H9 (cell line): ENCODE data around the gene TRERF1. TPM values are rescaled to one million over a fixed set of nuclear protein-coding genes. Genes with fewer than 3 reads are reported as not detected.

Experiments used
- DNase-seq: peaks from one replicate; pipeline ENCODE4 v3.0.0-alpha.2; 2017
- H2AFZ ChIP-seq: one replicate; pipeline ENCODE4 v1.6.1; 2013; ENCODE audit warnings: mild to moderate bottlenecking, low read length, control low read depth, moderate library complexity
- H2AK5ac ChIP-seq: 2 replicates; pipeline ENCODE4 v1.6.1; 2013; ENCODE audit warnings: low read length, control low read depth, mixed read lengths; ENCODE audit not compliant: insufficient read length
- H2BK120ac ChIP-seq: one replicate; pipeline ENCODE4 v1.6.1; 2013; ENCODE audit warnings: low read depth, mild to moderate bottlenecking, low read length, control low read depth, inconsistent platforms; ENCODE audit not compliant: poor library complexity, severe bottlenecking
- H2BK12ac ChIP-seq: 2 replicates; pipeline ENCODE4 v1.6.1; 2013; ENCODE audit warnings: low read length, control low read depth, mixed read lengths, low read depth; ENCODE audit not compliant: insufficient read length
- H2BK15ac ChIP-seq: 2 replicates; pipeline ENCODE4 v1.6.1; 2013; ENCODE audit warnings: low read depth, low read length, control low read depth
- H2BK20ac ChIP-seq: one replicate; pipeline ENCODE4 v1.6.1; 2013; ENCODE audit warnings: low read depth, mild to moderate bottlenecking, low read length, control low read depth, inconsistent platforms; ENCODE audit not compliant: poor library complexity, severe bottlenecking
- H2BK5ac ChIP-seq: 2 replicates; pipeline ENCODE4 v1.6.1; 2013; ENCODE audit warnings: low read length, control low read depth, mixed read lengths; ENCODE audit not compliant: insufficient read length
- H3K14ac ChIP-seq: 2 replicates; pipeline ENCODE4 v1.6.1; 2013; ENCODE audit warnings: low read length, control low read depth; ENCODE audit not compliant: insufficient read depth
- H3K18ac ChIP-seq: 2 replicates; pipeline ENCODE4 v1.6.1; 2013; ENCODE audit warnings: low read depth, mild to moderate bottlenecking, mixed read lengths, low read length, control low read depth; ENCODE audit not compliant: insufficient read length
- H3K23ac ChIP-seq: 2 replicates; pipeline ENCODE4 v1.6.1; 2013; ENCODE audit warnings: low read length, control low read depth, mixed read lengths, low read depth; ENCODE audit not compliant: insufficient read length
- H3K23me2 ChIP-seq: 2 replicates; pipeline ENCODE4 v1.6.1; 2013; ENCODE audit warnings: low read depth, mild to moderate bottlenecking, mixed read lengths, low read length, control low read depth; ENCODE audit not compliant: insufficient read length, poor library complexity, severe bottlenecking
- H3K27ac ChIP-seq: 2 replicates; pipeline ENCODE4 v1.5.1; 2013; ENCODE audit warnings: low read length, control low read depth, mixed read lengths, low read depth; ENCODE audit not compliant: insufficient read length
- H3K27me3 ChIP-seq: 2 replicates; pipeline ENCODE4 v1.6.1; 2013; ENCODE audit warnings: low read length, control low read depth, inconsistent platforms; ENCODE audit not compliant: insufficient read depth
- H3K4ac ChIP-seq: 2 replicates; pipeline ENCODE4 v1.6.1; 2013; ENCODE audit warnings: low read depth, mild to moderate bottlenecking, control low read depth, inconsistent platforms, low read length, moderate library complexity
- H3K4me1 ChIP-seq: 2 replicates; pipeline ENCODE4 v1.6.1; 2013; ENCODE audit warnings: low read length, control low read depth, inconsistent platforms; ENCODE audit not compliant: insufficient read depth
- H3K4me2 ChIP-seq: 2 replicates; pipeline ENCODE4 v1.6.1; 2013; ENCODE audit warnings: low read length, control low read depth, mixed read lengths; ENCODE audit not compliant: insufficient read length, insufficient read depth
- H3K56ac ChIP-seq: 2 replicates; pipeline ENCODE4 v1.6.1; 2013; ENCODE audit warnings: low read depth, mild to moderate bottlenecking, mixed read lengths, low read length, control low read depth; ENCODE audit not compliant: insufficient read length
- H3K79me1 ChIP-seq: 2 replicates; pipeline ENCODE4 v1.6.1; 2013; ENCODE audit warnings: low read depth, mild to moderate bottlenecking, moderate library complexity, low read length, control low read depth, inconsistent platforms; ENCODE audit not compliant: insufficient read depth, poor library complexity, severe bottlenecking
- H3K79me2 ChIP-seq: 2 replicates; pipeline ENCODE4 v1.6.1; 2013; ENCODE audit warnings: low read length, control low read depth, inconsistent platforms; ENCODE audit not compliant: insufficient read depth
- H3K9ac ChIP-seq: 2 replicates; pipeline ENCODE4 v1.6.1; 2013; ENCODE audit warnings: low read length, control low read depth, mixed read lengths; ENCODE audit not compliant: insufficient read length; ENCODE audit errors: extremely low read depth
- H3K9me3 ChIP-seq: one replicate; pipeline ENCODE4 v1.6.1; 2013; ENCODE audit warnings: low read depth, low read length, inconsistent platforms; ENCODE audit not compliant: control insufficient read depth
- H3T11ph ChIP-seq: one replicate; pipeline ENCODE4 v1.6.1; 2013; ENCODE audit warnings: mild to moderate bottlenecking, low read length, control low read depth, inconsistent platforms
- H4K20me1 ChIP-seq: one replicate; pipeline ENCODE4 v1.6.1; 2013; ENCODE audit not compliant: control insufficient read depth, insufficient read length, insufficient read depth
- H4K5ac ChIP-seq: 2 replicates; pipeline ENCODE4 v1.6.1; 2013; ENCODE audit warnings: low read depth, mild to moderate bottlenecking, mixed read lengths, low read length, control low read depth; ENCODE audit not compliant: insufficient read length
- H4K8ac ChIP-seq: replicated peaks from 2 replicates; pipeline ENCODE4 v1.6.1; 2013; ENCODE audit warnings: low read length, control low read depth, mixed read lengths, low read depth; ENCODE audit not compliant: insufficient read length
- H4K91ac ChIP-seq: 2 replicates; pipeline ENCODE4 v1.6.1; 2013; ENCODE audit warnings: low read depth, mild to moderate bottlenecking, moderate library complexity, mixed read lengths, low read length, control low read depth; ENCODE audit not compliant: insufficient read length
- H3K27ac Mint-ChIP-seq, 3 experiments: 2 replicates in 2 of 3; 3 replicates in 1 of 3; pipeline ENCODE4 v1.8.0; 2020 to 2021; ENCODE audit warnings: mixed read lengths in 3 of 3, mild to moderate bottlenecking in 1 of 3, moderate library complexity in 1 of 3
- H3K27me3 Mint-ChIP-seq: 2 replicates; pipeline ENCODE4 v1.8.0; 2021; ENCODE audit warnings: low read depth, mild to moderate bottlenecking, moderate library complexity, mixed read lengths
- H3K36me3 Mint-ChIP-seq, 3 experiments: 2 replicates in 2 of 3; 3 replicates in 1 of 3; pipeline ENCODE4 v1.8.0; 2020 to 2021; ENCODE audit warnings: low read depth in 3 of 3, mixed read lengths in 3 of 3; ENCODE audit not compliant: insufficient read depth in 1 of 3
- H3K4me1 Mint-ChIP-seq, 2 experiments: 2 replicates each; pipeline ENCODE4 v1.8.0; 2020; ENCODE audit warnings: mixed read lengths in 2 of 2
- H3K4me3 Mint-ChIP-seq, 2 experiments: 2 replicates in 1 of 2; 3 replicates in 1 of 2; pipeline ENCODE4 v1.8.0; 2020 to 2021; ENCODE audit warnings: mild to moderate bottlenecking in 2 of 2, mixed read lengths in 2 of 2, moderate library complexity in 1 of 2
- H3K9me3 Mint-ChIP-seq, 2 experiments: 2 replicates in 1 of 2; 3 replicates in 1 of 2; pipeline ENCODE4 v1.8.0; 2020; ENCODE audit warnings: mild to moderate bottlenecking in 2 of 2, mixed read lengths in 2 of 2, moderate library complexity in 1 of 2
- CTCF ChIP-seq: fragments of 200-600 bp; sonication (generic); conservative IDR thresholded peaks from 3 replicates; pipeline ENCODE4 v1.8.0; 2021; ENCODE audit warnings: antibody characterized with exemption, mild to moderate bottlenecking
- WGBS: extraction: QIAGEN DNeasy Blood & Tissue Kit; methylation state at CpG from one replicate; pipeline ENCODE4 v1.1.7; 2013; ENCODE audit warnings: missing lambda C conversion rate, low lambda C conversion rate, mixed read lengths; ENCODE audit not compliant: insufficient read length; ENCODE audit errors: extremely low coverage; 5-methylcytosine and 5-hydroxymethylcytosine counted together
- total RNA-seq: library from RNA; stranded (reverse); gene quantifications from 2 replicates; pipeline ENCODE4 v1.2.1, GENCODE V29; 2021

The TRERF1 gene
- total RNA-seq, 1 experiment from 2014 or later: 19.7 TPM

- H3K4me3 Mint-ChIP-seq: no peak overlapping the region
- H3K27me3 Mint-ChIP-seq: no peaks in the 10 kb centered on the region
- Histone ChIP-seq H3K9me3 (no peaks in the 10 kb centered on the region), H3K4me1 (peaks cover 8% of the 10 kb centered on the region), H2AFZ (no peak overlapping the region), H4K8ac (no peak overlapping the region), H3K23ac (no peak overlapping the region), H2BK120ac (no peak overlapping the region), H3K4ac (no peak overlapping the region), H3K27ac (no peak overlapping the region), H2BK20ac (no peak overlapping the region), H3K9ac (no peak overlapping the region), H2BK5ac (no peak overlapping the region), H3K4me2 (no peak overlapping the region), H3K56ac (no peak overlapping the region), H3K23me2 (no peaks in the 10 kb centered on the region), H2BK15ac (no peak overlapping the region), H4K91ac (no peak overlapping the region), H3K18ac (no peak overlapping the region), H3K79me1 (no peaks in the 10 kb centered on the region), H2AK5ac (no peak overlapping the region), H3T11ph (no peak overlapping the region), H3K27me3 (no peaks in the 10 kb centered on the region), H2BK12ac (no peak overlapping the region), H4K5ac (no peak overlapping the region), H3K14ac (no peak overlapping the region), H4K20me1 (no peaks in the 10 kb centered on the region), H3K79me2 (no peaks in the 10 kb centered on the region)
- TF ChIP-seq CTCF: no peak
- no peak for DNase-seq
- peaks cover 45 to 59% of the 10 kb centered on the region in 2 experiments for H3K4me1 Mint-ChIP-seq
- H3K36me3 Mint-ChIP-seq: no peaks in the 10 kb centered on the region; a peak in 2 of 7 replicates
- H3K27ac Mint-ChIP-seq: no peak overlapping the region
- WGBS: no CpG with 5 or more reads among the region's 2 CpGs
- H3K9me3 Mint-ChIP-seq: no peaks in the 10 kb centered on the region
Observed at GRCh38 chr6:42318480-42318879, 133.2 kb downstream of the TRERF1 start.
